Measurements from ENCODE around the gene EIF4EBP2. TPM values are rescaled to one million over a fixed set of nuclear protein-coding genes. Genes with fewer than 3 reads are reported as not detected.
A peak's percentile ranks its signal among the peaks of the same experiment; 100 is the strongest.

The EIF4EBP2 gene
- total RNA-seq, 1 donor from 2014 or later = 33.0 TPM

GRCh38 chr10:70433581-70434280, 29.8 kb downstream of the EIF4EBP2 start:
- no peak for ATAC-seq

GRCh38 chr10:70435241-70436085, 31.5 kb downstream of the EIF4EBP2 start:
- no peak for ATAC-seq

GRCh38 chr10:70437721-70438120, 33.8 kb downstream of the EIF4EBP2 start:
- ATAC-seq = no peak

GRCh38 chr10:70440296-70441160, 36.6 kb downstream of the EIF4EBP2 start:
- peak; percentile 6 for ATAC-seq

GRCh38 chr10:70441161-70441894, 37.4 kb downstream of the EIF4EBP2 start, which contains the start of gene NODAL:
Gene NODAL (minus strand): TSS chr10:70441681. CDS start chr10:70441667, 14 bp downstream.
- ATAC-seq = peak; percentile 30

- ATAC-seq = peak; percentile 33
These were observed 38.0 kb downstream of the EIF4EBP2 start for GRCh38 chr10:70441895-70442309.

GRCh38 chr10:70442332-70442988, 38.5 kb downstream of the EIF4EBP2 start:
- peak; percentile 63 for ATAC-seq

- no peak for ATAC-seq
These were observed 40.8 kb downstream of the EIF4EBP2 start for GRCh38 chr10:70444744-70445143.

GRCh38 chr10:70445718-70446657, 42.0 kb downstream of the EIF4EBP2 start:
- ATAC-seq = no peak

- ATAC-seq = no peak
These were observed 44.3 kb downstream of the EIF4EBP2 start for GRCh38 chr10:70448236-70448635.

- ATAC-seq = no peak
These were observed 51.3 kb downstream of the EIF4EBP2 start for GRCh38 chr10:70455213-70455630.

GRCh38 chr10:70456164-70456563, 52.2 kb downstream of the EIF4EBP2 start:
- ATAC-seq = no peak

GRCh38 chr10:70457759-70458305, 53.9 kb downstream of the EIF4EBP2 start:
- no peak for ATAC-seq

GRCh38 chr10:70458329-70459060, 54.5 kb downstream of the EIF4EBP2 start:
- ATAC-seq = peak; percentile 71

GRCh38 chr10:70459061-70459773, 55.3 kb downstream of the EIF4EBP2 start:
- ATAC-seq = no peak

- ATAC-seq = no peak
These were observed 56.0 kb downstream of the EIF4EBP2 start for GRCh38 chr10:70459774-70460490.

All from esophagus mucosa (tissue), 1 donor.